Stimulated activated CD4-positive, alpha-beta T cell treated with anti-CD3 and anti-CD28 coated beads, TNF-alpha, amount 100 ng/mL, for 1 hour (primary cell): Measurements from ENCODE around the gene SPATA2.

Experiments used
- DNase-seq, 3 donors: peaks; one replicate each; pipeline ENCODE4 v3.0.0-alpha.2; 2020; ENCODE audit warnings: low read depth in 3 of 3, low spot score in 1 of 3

The SPATA2 gene

DNA sequence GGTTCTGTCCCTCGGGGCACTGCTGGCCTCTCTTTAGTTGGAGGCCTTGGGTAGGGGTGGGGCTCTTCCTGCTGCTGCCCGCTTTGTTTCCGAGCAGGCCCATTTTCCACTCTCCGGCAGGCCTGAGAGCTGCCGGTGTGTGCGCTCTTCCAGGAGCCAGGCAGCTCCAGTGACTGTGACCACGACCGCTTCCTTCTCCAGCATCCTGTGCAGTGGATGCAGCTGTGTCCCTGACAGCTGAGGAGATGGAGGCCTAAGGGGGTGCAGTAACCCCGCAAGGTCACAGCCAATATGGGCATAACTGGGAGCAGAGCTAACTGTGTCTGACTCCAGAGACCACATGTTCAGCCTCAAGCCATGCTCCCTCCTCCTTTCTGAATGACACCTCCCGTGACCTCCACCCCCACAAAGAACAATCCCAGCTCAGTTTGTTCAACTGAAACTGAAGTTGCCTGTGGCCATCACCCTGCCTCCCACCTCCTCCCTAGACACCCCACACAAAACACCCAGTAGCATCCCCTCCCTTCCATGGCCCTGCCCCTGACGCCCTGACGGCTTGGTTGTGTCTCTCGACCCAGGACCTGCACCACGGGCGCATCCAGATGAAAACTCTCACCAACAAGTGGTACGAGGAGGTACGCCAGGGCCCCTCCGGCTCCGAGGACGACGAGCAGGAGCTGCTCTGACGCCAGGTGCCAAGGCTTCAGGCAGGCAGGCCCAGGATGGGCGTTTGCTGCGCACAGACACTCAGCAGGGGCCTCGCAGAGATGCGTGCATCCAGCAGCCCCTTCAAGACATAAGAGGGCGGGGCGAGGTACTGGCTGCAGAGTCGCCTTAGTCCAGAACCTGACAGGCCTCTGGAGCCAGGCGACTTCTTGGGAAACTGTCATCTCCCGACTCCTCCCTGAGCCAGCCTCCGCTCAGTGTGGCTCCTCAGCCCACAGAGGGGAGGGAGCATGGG is 27.8 kb downstream of the SPATA2 start:
- DNase-seq, result no peak

DNA sequence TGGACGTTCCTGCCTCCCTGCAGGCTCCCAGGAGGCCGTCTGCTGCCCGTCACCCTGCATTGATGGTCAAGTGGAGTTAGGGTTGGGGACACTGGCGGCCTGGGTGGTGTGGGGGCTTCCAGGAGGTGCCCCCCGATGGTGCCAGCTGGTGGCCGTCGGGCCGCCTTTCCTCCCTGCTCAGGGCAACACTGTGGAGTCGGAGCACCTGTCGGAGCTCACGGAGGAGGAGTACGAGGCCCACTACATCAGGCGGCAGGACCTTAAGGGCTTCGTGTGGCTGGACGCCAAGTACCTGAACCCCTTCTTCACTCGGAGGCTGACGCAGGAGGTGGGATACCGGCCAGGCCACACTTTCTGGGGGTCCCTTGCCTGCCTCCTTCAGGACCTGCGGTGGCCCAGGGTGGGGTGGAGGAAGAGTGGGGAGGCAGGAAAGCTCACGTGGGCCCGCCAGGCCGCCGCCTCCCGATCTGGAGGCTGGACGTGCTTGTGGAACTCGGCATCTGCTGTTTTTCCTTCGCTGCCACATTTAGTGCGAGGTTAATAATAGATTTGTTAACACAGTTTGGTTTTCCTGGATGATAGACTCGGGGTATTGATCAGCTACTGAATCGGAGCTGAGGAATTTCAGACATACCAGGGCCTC is 28.6 kb downstream of the SPATA2 start:
- no peak for DNase-seq

- no peak for DNase-seq
Observed at GRCh38 chr20:49885558-49886332, 29.6 kb downstream of the SPATA2 start.

DNA sequence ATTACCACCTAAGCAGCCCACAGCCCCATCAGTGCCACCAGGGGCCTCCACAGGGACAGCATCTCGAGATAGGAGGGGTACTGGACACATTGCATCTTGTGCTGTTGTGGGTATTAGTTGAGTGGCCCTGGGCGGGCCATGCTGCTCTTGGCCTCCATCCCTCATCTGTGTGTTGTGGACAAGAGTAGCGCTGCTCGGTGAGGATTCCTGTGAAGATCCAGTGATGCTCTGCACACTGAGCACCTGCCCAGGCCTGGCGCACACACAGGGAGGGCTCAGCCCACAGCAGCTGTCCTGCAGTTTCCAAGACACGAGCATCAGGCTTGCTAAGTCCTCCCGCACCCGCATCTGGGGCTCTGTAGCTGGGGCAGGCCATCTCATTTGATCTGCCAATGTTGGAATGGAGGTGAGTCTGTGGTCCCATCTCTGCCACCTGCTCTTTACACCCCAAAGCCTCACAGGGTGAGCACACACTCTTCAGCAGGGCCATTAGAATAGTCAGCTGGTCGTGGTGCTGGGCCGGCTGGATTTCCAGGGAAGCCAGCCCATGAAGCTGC is 32.0 kb downstream of the SPATA2 start:
- no peak for DNase-seq

GRCh38 chr20:49882171-49882970 is 33.0 kb downstream of the SPATA2 start:
- DNase-seq, result no peak

- DNase-seq, result no peak
Observed at GRCh38 chr20:49880724-49881445, 34.4 kb downstream of the SPATA2 start.

DNA sequence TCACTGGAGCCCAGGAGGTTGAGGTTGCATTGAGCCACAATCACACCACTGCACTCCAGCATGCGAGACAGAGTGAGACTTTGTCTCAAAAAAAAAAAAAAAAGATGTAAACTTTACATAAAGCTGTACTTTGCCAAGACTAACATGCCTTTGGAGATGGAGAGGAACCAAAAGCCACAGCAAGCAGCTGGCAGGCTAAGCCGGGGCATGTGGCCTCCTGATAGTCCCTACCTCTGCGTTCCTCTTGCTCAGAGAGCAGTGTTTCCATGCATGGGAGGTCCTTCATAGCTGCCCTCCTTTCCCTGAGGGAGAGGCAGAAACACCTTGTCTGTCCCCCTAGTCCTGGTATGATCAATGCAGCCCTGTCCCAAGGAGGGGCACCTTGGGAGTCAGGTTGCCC is 35.2 kb downstream of the SPATA2 start:
- DNase-seq, result no peak

DNA sequence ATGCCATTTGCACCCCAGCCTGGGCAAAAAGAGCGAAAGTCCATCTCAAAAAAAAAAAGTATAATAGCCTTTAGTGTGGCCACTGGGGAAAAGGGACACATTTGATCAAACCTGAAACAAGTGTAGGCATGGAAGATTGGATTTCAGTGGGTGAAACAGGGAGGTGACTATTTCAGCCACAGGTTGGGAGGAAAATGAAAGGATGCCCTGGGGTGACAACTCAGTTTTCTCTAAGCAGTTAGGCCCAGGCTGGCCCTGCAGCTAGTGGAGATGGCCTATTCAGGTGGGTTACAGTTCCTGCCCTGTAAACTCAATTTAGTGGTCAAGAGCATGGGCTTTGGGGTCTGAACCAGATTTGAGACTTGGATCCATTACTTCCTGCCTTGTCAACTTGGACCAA is 36.4 kb downstream of the SPATA2 start:
- no peak for DNase-seq

DNA sequence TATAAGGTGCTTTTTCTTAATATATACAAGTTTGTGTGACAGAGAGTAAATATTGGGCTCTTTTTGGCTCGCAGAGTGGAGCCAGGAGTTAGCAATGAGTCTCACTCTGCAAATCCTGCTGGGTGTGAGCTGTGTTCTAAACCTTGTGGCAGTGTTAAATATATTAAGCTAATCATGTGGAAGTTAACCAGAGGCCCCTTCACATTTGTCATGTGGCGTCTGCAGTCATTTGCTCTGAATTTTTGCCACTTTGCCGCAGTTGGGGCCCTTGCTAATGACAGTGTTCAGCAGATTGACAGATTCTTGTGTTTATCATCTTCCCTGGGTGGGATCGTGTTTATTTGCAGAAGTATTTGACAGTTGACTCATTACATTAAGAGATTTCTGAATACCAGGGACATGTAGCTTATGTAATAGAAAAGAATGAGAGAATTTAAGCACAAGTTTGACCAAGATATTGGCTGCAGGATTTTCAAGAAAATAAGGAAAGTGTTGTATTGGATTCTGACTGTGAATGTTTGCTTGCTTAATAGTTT is 37.9 kb downstream of the SPATA2 start:
- DNase-seq, result no peak

GRCh38 chr20:49874696-49875095 is 40.6 kb downstream of the SPATA2 start:
- no peak for DNase-seq

- no peak for DNase-seq
Observed at GRCh38 chr20:49872056-49872455, 43.3 kb downstream of the SPATA2 start.

DNA sequence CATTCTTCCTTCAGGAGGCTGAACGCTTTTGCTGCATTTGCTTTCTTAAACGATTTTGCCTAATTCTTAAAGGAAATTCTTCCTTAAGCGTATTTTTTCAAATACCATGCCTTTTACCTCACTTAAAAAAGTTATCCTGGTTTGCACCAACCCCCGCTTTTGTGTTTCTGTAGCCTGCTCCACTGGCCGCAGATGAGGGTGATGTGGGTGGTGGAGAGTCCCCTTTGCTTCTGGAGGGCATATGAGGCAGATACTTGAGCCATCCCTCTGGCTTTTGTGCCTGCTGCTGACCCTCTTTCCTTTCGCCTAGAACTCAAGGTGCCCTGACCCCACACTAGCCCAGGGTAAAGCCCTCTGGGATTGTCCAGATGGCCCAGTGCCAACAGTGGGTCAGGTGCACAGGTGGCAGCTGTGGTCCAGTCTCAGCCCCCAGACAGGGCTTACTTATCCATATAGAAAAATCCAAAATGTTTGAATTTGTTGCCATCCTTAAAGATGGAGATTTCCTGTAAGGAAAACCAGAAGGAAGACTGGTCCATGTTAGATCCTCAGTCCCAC is 43.9 kb downstream of the SPATA2 start:
- DNase-seq, result no peak

GRCh38 chr20:49870261-49870660 is 45.1 kb downstream of the SPATA2 start:
- no peak for DNase-seq

- DNase-seq, result no peak
Observed at GRCh38 chr20:49868964-49869363, 46.4 kb downstream of the SPATA2 start.

DNA sequence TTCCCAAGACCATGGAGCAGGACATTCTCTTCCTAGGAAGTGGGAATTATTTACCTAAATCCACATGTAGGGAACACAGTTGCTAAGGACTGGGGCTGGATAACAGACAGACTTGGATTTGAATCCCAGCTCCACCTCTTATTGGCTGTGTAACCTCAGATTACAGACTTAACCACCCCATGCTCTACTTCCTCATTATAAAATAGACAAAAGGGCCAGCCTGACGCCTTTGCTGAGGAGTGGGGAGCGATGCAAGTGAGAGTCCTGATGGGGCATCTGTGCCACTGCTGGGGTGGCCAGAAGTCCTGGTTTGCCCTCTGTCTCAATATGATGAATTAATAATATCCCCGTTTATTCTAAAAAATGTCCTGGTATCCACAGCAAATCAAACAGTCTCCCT is 46.8 kb downstream of the SPATA2 start:
- no peak for DNase-seq

DNA sequence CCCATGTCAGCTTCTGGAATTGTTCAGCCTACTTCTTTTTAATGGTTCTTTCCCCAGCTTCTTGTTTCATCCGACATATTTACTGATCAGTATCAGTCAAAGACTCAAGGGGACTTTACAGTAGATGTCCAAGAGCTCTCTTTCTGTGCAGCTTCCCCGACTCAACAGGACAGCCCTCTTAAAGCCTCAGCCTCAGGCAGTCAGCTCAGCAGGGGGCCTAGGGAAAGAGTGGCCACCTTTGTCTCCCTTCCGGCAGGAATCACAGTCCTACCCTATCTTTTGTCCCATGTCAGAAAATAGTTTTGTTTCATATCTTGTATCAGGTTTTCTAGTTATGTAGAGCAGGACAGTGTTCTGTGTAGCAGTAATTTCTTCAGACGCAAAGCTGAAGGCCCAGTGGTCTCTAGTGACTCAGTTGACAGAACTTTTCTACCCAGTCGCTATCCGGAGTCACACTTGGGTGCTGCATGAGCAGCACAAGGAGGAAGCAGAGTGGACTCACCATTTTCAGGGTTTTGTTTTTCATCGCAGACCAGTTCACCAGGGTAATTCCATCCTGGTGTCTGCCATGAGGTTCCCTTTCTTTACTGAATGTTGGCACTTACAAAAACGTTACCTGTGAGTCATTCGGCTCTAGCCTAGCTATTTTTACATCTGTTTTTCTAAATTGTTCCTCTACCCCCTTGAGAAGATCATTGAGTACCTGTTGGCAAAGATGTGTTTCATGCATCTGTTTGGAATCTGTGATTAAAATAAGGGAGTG is 47.7 kb downstream of the SPATA2 start:
- DNase-seq, result no peak

- no peak for DNase-seq
Observed at GRCh38 chr20:49866051-49866450, 49.3 kb downstream of the SPATA2 start.

GRCh38 chr20:49865559-49865958 is 49.8 kb downstream of the SPATA2 start:
- no peak for DNase-seq

DNA sequence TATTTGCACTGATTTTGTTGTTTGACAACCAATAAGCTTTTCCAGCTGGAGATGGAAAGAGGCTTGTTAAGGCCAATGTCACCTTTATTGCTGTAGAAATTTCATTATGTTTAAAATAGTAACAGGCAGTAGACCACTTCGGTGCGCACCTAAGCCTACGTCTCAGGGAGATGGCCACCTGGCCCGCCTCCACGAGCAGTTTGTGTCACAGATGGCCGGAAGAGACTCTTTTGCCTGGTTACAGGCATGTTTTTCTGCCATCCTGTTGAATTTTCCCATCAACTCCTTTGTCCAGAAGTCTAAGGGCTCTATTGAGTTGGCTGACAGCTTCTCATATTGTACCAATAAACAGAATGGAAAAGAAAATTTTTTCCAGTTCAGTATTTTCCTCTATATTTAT is 51.7 kb downstream of the SPATA2 start:
- DNase-seq, result no peak
